Measurements from ENCODE around the gene PTPRT.

- TF ChIP-seq BHLHE40 (IDR thresholded peaks at IDR 0.05; ENCODE audit: borderline replicate concordance) (no peak), SUZ12 (IDR thresholded peaks at IDR 0.05) (no peak)
Observed at GRCh38 chr20:43210901-43211300, 21.2 kb upstream of the PTPRT start.
